OCI-LY7 (cell line): ENCODE results near the gene PSEN1. TPM values are rescaled to one million over a fixed set of nuclear protein-coding genes. Genes with fewer than 3 reads are reported as not detected.

Experiments
- BruUV-seq: library from RNA; stranded (reverse); fragments of 400-500 nt; replicated peaks from 2 replicates; lab custom pipeline; 2021; lab: Mats Ljungman, UMichigan
- CTCF ChIA-PET: fragments of 300-600 bp; sonication (Branson Sonifier 250); formaldehyde crosslinking; loops from one replicate; lab custom pipeline; 2022; ENCODE audit warnings: antibody characterized with exemption; ENCODE audit not compliant: unreplicated experiment; lab: Charles Lee
- POLR2A ChIA-PET: fragments of 300-600 bp; sonication (Branson Sonifier 250); formaldehyde crosslinking; loops from one replicate; lab custom pipeline; 2022; ENCODE audit warnings: antibody characterized with exemption; lab: Charles Lee
- DNase-seq: peaks from one replicate; pipeline ENCODE4 v3.0.0-alpha.2; 2015; ENCODE audit warnings: low spot score
- H2AFZ ChIP-seq: fragments of 200-600 bp; sonication (generic), shearing (Covaris generic); 2 replicates; pipeline ENCODE4 v1.6.1; 2014; ENCODE audit warnings: mild to moderate bottlenecking, antibody characterized with exemption, low read length, moderate library complexity
- H3K27ac ChIP-seq: fragments of 200-600 bp; sonication (generic); 2 replicates; pipeline ENCODE4 v1.5.1; 2014; ENCODE audit warnings: mixed run types, low read depth, mild to moderate bottlenecking, moderate library complexity, low read length, inconsistent platforms; ENCODE audit not compliant: poor library complexity, severe bottlenecking
- H3K36me3 ChIP-seq: fragments of 200-600 bp; sonication (generic); 2 replicates; pipeline ENCODE4 v1.6.1; 2014; ENCODE audit warnings: mild to moderate bottlenecking, antibody characterized with exemption, low read length, moderate library complexity, mixed read lengths; ENCODE audit not compliant: insufficient read depth
- H3K4me1 ChIP-seq: fragments of 200-600 bp; sonication (generic); 2 replicates; pipeline ENCODE4 v1.5.1; 2014; ENCODE audit warnings: mild to moderate bottlenecking, low read length; ENCODE audit not compliant: insufficient read depth, poor library complexity, severe bottlenecking
- H3K4me2 ChIP-seq: fragments of 200-600 bp; sonication (generic); 2 replicates; pipeline ENCODE4 v1.6.1; 2014; ENCODE audit warnings: mild to moderate bottlenecking, low read length
- H3K4me3 ChIP-seq: fragments of 200-600 bp; sonication (generic); 2 replicates; pipeline ENCODE4 v1.5.1; 2014; ENCODE audit warnings: mild to moderate bottlenecking, low read depth, low read length; ENCODE audit not compliant: poor library complexity, severe bottlenecking
- H3K79me2 ChIP-seq: fragments of 200-600 bp; sonication (generic); 2 replicates; pipeline ENCODE4 v1.6.1; 2016; ENCODE audit warnings: low read depth, mild to moderate bottlenecking, low read length, moderate library complexity, mixed read lengths; ENCODE audit not compliant: insufficient read depth
- H3K9me2 ChIP-seq: fragments of 200-600 bp; sonication (generic); 2 replicates; pipeline ENCODE4 v1.6.1; 2016; ENCODE audit warnings: mild to moderate bottlenecking, low read length, mixed read lengths; ENCODE audit not compliant: insufficient read depth
- H3K9me3 ChIP-seq: fragments of 200-600 bp; sonication (generic); 2 replicates; pipeline ENCODE4 v1.6.1; 2014; ENCODE audit warnings: mild to moderate bottlenecking, mixed run types, low read length, mixed read lengths
- H4K20me1 ChIP-seq: fragments of 200-600 bp; sonication (generic); 2 replicates; pipeline ENCODE4 v1.6.1; 2014; ENCODE audit warnings: mild to moderate bottlenecking, antibody characterized with exemption, low read length, moderate library complexity, mixed read lengths; ENCODE audit not compliant: insufficient read depth
- CTCF ChIP-seq: fragments of 200-600 bp; sonication (generic); conservative IDR thresholded peaks from 2 replicates; pipeline ENCODE4 v1.5.1; 2014; ENCODE audit warnings: mild to moderate bottlenecking, antibody characterized with exemption, low read length, moderate library complexity, mixed read lengths
- EZH2phosphoT487 ChIP-seq: fragments of 200-600 bp; sonication (generic); IDR thresholded peaks from 2 replicates; pipeline ENCODE4 v1.6.1; 2018; ENCODE audit warnings: low read depth, borderline replicate concordance, mild to moderate bottlenecking, mixed run types, antibody characterized with exemption, low read length, moderate library complexity, mixed read lengths
- intact Hi-C: fragments of 100-400 bp; cut with micrococcal nuclease; formaldehyde crosslinking; loops from one replicate; pipeline ENCODE4 v1.10.0; 2022; ENCODE audit not compliant: unreplicated experiment
- total RNA-seq, 2 experiments: library from RNA; depleted of rRNA in 1 of 2; stranded (reverse); fragments of >200 nt in 1 of 2; shearing (Covaris generic) in 1 of 2; gene quantifications; 2 replicates each; pipeline ENCODE4 v1.2.3, GENCODE V29; 2014 to 2022

The PSEN1 gene
- total RNA-seq, 2 experiments from 2014 or later = 24.4 to 28.0 TPM

GRCh38 chr14:73166399-73166798, 30.1 kb downstream of the PSEN1 start:
- BruUV-seq = no TSS peak
- ChIA-PET POLR2A (no interaction called here), CTCF (no interaction called here)
- H3K4me3 ChIP-seq = no peak overlapping the region
- no peaks in the 10 kb centered on the region for H4K20me1 ChIP-seq
- intact Hi-C loops = no loop called here
- H3K79me2 ChIP-seq = no peaks in the 10 kb centered on the region
- H3K9me3 ChIP-seq = no peaks in the 10 kb centered on the region
- TF ChIP-seq EZH2phosphoT487 (no peak), CTCF (no peak)
- H3K36me3 ChIP-seq = peaks cover 29% of the 10 kb centered on the region; the same call in 1 of the 2 replicates
- DNase-seq = no peak
- H3K4me1 ChIP-seq = no peaks in the 10 kb centered on the region
- H3K4me2 ChIP-seq = no peak overlapping the region
- no peaks in the 10 kb centered on the region for H3K9me2 ChIP-seq
- H3K27ac ChIP-seq = no peak overlapping the region
- no peak overlapping the region for H2AFZ ChIP-seq

GRCh38 chr14:73167727-73168126, 31.4 kb downstream of the PSEN1 start:
- H3K36me3 ChIP-seq = peaks cover 37% of the 10 kb centered on the region; the same call in 1 of the 2 replicates
- DNase-seq = no peak
- no peaks in the 10 kb centered on the region for H3K9me3 ChIP-seq
- intact Hi-C loops = no loop called here
- no peak overlapping the region for H3K27ac ChIP-seq
- no peak for TF ChIP-seq CTCF
- TF ChIP-seq EZH2phosphoT487 = no peak
- H3K79me2 ChIP-seq = no peaks in the 10 kb centered on the region
- BruUV-seq = no TSS peak
- no peak overlapping the region for H3K4me2 ChIP-seq
- POLR2A ChIA-PET = interaction anchor here (0.7 kb wide), 1 partner anchor 102 kb away, joined by 5 read pairs; no protein-coding TSS in a partner anchor
- H4K20me1 ChIP-seq = no peaks in the 10 kb centered on the region
- CTCF ChIA-PET = no interaction called here
- H3K9me2 ChIP-seq = no peaks in the 10 kb centered on the region
- H3K4me1 ChIP-seq = no peaks in the 10 kb centered on the region
- no peak overlapping the region for H3K4me3 ChIP-seq
- H2AFZ ChIP-seq = no peak overlapping the region

GRCh38 chr14:73168274-73168673, 32.0 kb downstream of the PSEN1 start:
- no peak overlapping the region for H3K4me2 ChIP-seq
- H3K36me3 ChIP-seq = peaks cover 40% of the 10 kb centered on the region; the same call in 1 of the 2 replicates
- TF ChIP-seq EZH2phosphoT487 (no peak), CTCF (no peak)
- no peaks in the 10 kb centered on the region for H3K4me1 ChIP-seq
- H3K27ac ChIP-seq = no peak overlapping the region
- POLR2A ChIA-PET = interaction anchor here (0.6 kb wide), 1 partner anchor 401 kb away, joined by 3 read pairs; the partner anchor contains the start of gene ACOT2
- H3K4me3 ChIP-seq = no peak overlapping the region
- DNase-seq = no peak
- H2AFZ ChIP-seq = no peak overlapping the region
- CTCF ChIA-PET = no interaction called here
- intact Hi-C loops = no loop called here
- no TSS peak for BruUV-seq
- no peaks in the 10 kb centered on the region for H4K20me1 ChIP-seq
- H3K9me2 ChIP-seq = no peaks in the 10 kb centered on the region
- H3K9me3 ChIP-seq = no peaks in the 10 kb centered on the region
- no peaks in the 10 kb centered on the region for H3K79me2 ChIP-seq
